ENCODE data around the gene MGARP.
A peak's percentile ranks its signal among the peaks of the same experiment; 100 is the strongest.
"Not testable (repeated sequence)": the region's sequence is repeated elsewhere in the genome, so short reads cannot be mapped to it uniquely, and the experiment has no call there.

Gene MGARP

GRCh38 chr4:139279760-139280620 is at the start of gene MGARP:
MGARP (minus strand) TSS chr4:139280225; CDS start chr4:139280158, 67 bp downstream.
- no peak for DNase-seq

- no peak for DNase-seq
Observed at GRCh38 chr4:139329665-139330200, 49.7 kb upstream of the MGARP start.

- no peak for DNase-seq
Observed at GRCh38 chr4:139324620-139325019, 44.6 kb upstream of the MGARP start.

GRCh38 chr4:139322541-139322940 is 42.5 kb upstream of the MGARP start:
- not testable (repeated sequence) for DNase-seq

- not testable (repeated sequence) for DNase-seq
Observed at GRCh38 chr4:139322070-139322469, 42.0 kb upstream of the MGARP start.

GRCh38 chr4:139319571-139319970 is 39.5 kb upstream of the MGARP start:
- DNase-seq, result no peak

GRCh38 chr4:139317635-139318034 is 37.6 kb upstream of the MGARP start:
- DNase-seq, result no peak

- no peak for DNase-seq
Observed at GRCh38 chr4:139316733-139317132, 36.7 kb upstream of the MGARP start.

- no peak for DNase-seq
Observed at GRCh38 chr4:139315221-139315675, 35.2 kb upstream of the MGARP start.

GRCh38 chr4:139314047-139314800 is 34.2 kb upstream of the MGARP start:
- no peak for DNase-seq

GRCh38 chr4:139313414-139313813 is 33.4 kb upstream of the MGARP start:
- DNase-seq, result not testable (repeated sequence)

GRCh38 chr4:139312552-139313332 is 32.7 kb upstream of the MGARP start:
- no peak for DNase-seq

- no peak for DNase-seq
Observed at GRCh38 chr4:139311909-139312308, 31.9 kb upstream of the MGARP start.

GRCh38 chr4:139304920-139305319 is 24.9 kb upstream of the MGARP start:
- DNase-seq, result no peak

- DNase-seq, result peak; percentile 72
Observed at GRCh38 chr4:139301821-139302611, 22.0 kb upstream of the MGARP start, which contains the start of gene NDUFC1. NDUFC1 (minus strand) TSS chr4:139302477; CDS start chr4:139295798, 6,679 bp downstream.

GRCh38 chr4:139301113-139301820 is 21.2 kb upstream of the MGARP start, which contains the start of gene NAA15:
NAA15 (plus strand) TSS chr4:139301505; CDS start chr4:139301778, 273 bp downstream.
- peak; percentile 99 for DNase-seq

- peak; percentile 59 for DNase-seq
Observed at GRCh38 chr4:139300431-139301112, 20.5 kb upstream of the MGARP start.

GRCh38 chr4:139299536-139299935 is 19.5 kb upstream of the MGARP start:
- no peak for DNase-seq

- peak; percentile 52 for DNase-seq
Observed at GRCh38 chr4:139297001-139297410, 17.0 kb upstream of the MGARP start.

- no peak for DNase-seq
Observed at GRCh38 chr4:139295942-139296299, 15.9 kb upstream of the MGARP start.
